GM21786 (cell line): ENCODE results near the gene DLX2.
A peak's percentile ranks its signal among the peaks of the same experiment; 100 is the strongest.

Source experiments
- ATAC-seq: cut with Tn5 transposase; IDR thresholded peaks from one replicate; pipeline ENCODE4 v1.9.1; 2021; ENCODE audit not compliant: unreplicated experiment

The DLX2 gene

DNA sequence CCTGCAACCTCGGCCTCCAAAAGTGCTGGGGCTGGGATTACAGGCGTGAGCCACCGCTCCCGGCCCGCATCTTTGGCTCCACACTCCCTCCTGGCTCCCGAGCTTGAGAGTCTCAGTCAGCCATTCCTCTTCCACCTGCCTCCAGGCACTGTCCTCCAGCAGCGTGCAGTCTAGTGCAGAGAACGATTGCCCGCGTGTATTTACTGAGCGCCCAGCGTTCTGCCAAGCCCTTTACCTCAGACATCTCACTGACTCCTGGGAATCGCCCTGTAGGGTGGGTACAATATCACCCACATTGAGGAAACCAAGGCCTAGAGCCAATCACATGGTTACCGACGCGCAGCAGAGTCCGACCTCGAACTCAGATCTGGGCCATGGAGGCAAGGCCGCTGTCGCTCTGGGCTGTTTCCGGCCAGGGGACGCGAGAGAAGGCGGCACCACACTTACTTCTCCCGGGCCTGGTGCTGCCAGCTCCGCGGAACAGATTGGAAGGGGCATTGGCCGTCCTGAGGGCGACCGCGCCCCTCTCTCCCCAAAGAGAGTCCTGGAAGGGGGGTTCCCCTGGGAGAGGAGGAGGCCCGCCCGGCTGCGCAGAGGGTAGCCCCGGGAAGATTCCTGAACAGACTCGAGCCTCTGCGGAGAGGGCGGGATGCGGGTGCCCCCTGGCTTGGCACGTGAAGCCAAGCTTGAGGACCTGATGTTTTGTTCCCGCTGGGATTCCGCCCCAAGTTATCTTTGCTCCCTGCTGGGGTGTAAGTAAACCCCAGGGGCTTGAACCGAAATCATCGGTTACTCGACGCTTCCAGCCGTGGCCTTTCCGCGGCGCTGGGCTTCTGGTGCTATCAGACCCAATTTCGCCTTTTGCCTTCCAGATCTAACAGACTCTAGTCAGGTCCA, 5.2 kb upstream of the DLX2 start:
- no peak for ATAC-seq

DNA sequence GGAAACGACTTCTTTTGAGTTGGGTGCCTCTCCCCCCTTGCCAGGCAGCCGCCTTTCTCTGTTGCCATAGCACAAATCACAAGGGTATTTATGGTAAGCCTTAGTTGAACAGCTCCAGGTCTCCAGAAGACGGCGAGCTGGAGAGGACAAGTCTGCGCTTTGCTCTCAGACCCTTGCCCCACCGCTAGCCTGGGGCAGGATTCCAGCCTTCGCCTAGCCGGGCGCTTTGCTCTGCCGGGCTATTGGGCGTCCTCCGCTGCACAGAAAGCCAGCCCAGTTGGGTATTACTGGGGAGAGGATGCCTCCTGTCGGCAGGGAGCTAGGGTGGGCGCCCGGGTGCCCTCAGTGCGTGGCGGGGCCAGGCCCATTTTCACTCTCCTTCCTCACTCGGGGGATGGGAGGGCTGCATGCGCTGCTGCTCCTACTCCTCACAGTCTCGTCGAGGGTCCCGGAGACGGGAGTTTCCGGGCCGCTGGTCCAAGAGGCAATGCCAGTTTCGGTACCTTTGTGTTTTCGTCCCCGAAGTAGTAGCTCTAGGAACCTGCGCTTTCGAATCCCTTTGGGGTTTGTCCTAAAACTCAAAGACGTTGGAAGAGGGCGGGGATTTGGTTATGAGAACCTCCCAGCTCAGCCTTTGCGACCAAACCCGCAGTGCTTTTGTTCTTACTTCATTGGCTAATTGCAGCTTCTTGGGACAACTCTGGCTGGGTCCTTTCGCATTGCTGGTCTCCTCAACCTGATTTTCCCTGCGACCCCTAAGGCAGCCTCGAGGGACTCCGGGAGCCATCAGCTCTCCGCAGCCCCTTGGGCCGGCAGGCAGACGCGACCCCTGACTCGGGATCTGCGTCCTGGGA, 3.6 kb upstream of the DLX2 start:
- ATAC-seq, result no peak

DNA sequence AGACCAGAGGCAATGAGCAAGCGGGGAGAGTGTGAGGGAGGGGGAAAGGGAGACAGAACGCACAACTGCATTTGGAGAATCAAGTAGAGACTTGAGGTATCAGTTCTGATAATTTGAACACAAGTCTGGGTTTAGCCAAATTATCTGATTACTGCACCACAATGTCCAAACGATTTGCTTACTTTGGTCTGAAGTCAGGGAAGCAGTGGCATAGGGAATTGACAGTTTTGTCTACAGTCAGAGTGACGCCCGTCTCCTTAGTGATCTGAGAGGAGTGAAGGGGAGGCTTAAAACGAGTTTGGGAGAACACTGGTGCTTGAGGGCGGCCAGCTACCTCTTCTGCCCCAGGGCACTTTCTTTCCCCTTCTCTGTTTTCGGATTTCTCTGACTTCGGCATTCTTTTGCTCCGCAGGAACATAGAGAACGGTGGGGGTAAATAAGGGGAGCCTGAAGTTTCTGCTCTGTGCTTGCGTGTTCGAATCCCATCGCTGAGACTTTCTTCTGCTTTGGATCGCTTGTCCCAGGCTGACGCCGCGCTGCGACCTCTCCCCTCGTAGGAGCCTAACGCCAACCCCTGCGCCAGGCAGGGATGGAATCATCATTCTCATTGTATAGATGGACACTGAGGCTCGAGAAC, 2.9 kb upstream of the DLX2 start:
- no peak for ATAC-seq

DNA sequence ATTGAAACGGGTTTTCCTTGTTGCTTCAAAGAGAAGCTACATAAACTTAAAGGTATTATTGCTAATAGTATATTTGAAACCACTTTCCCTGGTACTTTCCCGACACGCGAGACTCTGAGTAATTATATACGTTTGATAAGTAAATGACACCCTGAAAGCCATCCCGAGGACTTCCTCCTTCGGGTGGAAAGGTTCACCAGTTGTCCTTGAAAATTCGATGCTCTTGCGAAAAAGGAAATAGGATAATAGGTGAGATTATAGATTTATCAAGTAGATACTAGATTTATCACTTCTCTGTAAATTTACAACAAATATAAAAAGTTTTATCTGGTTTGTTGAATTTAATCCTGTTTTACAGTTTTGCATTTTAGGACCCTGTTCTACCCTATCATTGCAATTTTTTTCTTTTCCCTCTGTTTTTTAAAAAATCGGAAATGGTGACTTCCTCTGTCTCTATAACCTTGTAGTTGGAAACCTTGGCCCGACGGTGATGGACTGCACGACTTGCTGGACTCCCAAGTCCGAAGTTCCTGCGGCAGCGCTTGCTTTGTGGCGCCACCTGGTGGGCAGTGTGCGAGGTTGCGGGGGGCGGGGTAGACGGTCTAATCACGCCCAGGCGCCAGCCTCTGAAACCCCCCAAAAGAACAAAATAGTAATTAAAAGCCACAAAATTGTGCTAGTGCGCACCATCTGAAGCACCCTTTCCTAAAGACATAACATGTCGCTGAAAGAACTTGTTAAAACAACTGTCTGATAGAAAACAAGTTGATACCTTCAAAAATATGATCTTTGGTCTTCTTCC, 972 bp upstream of the DLX2 start:
- no peak for ATAC-seq

GRCh38 chr2:172101821-172102390, 794 bp downstream of the DLX2 start:
- peak; percentile 0 for ATAC-seq

- ATAC-seq, result no peak
Observed at GRCh38 chr2:172100935-172101820, 1.5 kb downstream of the DLX2 start.

- no peak for ATAC-seq
Observed at GRCh38 chr2:172100080-172100934, 2.4 kb downstream of the DLX2 start.

- ATAC-seq, result no peak
Observed at GRCh38 chr2:172099472-172100079, 3.1 kb downstream of the DLX2 start.

DNA sequence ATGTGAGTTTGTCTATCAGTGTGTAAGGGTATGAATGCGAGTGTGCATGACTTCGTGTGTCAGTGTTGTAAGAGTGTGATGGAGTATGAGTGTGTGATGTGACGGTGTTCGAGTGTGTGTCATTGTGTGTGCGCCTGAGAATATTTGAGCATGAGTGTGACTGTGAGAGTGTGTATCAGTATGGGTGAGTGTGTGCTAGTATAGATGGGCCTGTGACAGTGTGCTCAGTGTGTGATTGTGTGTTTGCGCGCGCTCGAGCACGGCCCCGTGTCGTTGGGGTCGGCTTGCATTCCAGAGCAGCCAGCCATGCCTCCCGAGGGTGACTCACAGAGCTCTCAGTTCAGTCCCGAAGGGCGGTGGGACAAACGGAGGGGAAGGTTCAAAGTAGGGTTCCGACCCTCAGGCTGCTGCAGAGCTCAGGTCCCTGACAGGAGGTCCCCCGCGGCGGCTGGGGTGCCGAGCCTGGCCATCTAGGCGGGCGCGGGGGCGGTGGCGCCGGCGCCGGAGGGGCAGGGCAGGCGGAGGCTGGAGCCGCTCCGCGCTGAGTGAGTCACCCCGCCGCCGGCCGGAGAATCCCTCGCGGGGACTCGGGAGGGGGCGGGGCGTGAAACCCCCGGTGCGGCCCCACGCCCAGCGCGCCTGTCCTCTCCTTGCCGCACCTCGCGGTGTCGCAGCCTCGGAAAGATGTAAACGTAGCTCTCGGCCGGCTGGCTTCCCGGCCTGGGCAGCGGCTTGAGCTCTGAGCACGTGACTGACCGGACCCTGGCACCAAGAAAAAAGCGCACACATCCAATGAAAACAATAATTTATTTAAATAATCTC, 3.8 kb downstream of the DLX2 start:
- ATAC-seq, result no peak

GRCh38 chr2:172098287-172098649, 4.4 kb downstream of the DLX2 start:
- no peak for ATAC-seq

DNA sequence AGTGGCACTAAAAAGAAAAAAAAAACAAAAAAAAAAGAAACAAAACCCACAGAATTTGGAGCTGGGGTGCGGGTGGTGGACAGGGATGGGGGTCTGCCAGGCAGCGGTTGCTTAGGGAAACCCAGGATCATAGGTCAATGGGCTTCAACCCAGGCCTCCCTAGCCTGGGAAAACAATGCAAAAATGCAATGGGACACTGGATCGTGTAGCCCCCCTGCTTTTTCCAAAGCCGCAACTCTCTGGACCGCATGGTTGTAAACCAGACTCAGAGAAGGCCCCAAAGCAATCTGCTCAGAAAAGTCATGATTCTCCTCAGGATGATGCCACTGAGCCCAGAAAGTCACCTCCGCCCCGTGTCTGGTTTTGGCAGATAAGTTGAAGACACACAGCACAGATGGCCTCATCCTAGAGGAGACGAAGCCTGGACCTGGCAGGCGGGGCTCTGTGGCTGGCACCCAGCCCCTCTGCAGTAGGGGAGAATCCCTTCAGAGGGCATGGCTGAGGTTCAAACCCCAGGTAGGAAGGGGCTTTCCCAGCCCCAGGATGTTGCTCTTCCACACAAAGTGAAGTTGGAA, 5.1 kb downstream of the DLX2 start:
- no peak for ATAC-seq

DNA sequence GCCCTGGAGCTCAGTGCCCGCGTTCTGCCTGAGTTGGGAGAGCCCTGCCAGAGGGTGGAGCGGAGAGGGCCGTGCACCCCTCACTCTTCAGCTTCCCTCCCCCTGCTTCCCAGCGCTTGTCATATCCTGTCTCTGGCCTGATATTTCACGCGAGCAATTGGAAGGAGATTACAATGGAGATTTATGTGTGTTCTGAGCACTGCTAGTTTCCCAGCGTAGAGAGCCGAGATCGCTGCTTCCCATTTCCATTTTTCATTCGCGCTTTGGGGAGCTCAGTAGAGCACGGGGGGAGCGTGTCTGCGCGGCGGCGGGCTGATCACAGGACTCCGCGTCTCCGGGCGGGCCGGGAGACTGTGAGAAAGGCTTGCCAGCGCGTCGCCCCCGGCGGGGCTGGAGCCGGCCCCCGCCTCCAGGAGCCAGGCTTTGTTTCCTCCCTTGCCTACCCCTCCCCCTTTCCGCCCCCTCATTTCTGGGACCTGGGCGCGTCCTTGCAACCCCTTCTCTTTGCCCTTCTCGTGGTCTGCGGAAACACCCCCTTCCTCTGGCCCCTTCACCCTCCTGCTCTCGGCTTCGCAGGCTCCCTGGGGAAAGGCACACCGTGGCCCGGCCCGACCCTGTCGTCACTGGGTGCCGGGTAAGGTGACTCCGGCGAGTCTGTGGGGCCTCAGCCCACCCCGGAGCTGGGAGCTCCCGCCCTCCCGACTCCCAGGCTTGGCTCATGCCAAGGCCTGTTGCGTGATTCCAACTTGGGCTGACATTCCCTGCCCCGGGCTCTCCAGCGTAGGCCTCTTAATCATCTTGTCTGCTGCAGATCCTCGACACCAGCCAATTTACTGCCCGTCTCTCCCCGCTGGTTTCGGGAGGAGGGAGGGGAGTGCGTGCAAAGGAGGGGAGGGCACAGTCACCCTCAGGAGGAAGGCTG, 5.8 kb downstream of the DLX2 start:
- ATAC-seq, result no peak

GRCh38 chr2:172095905-172096625, 6.6 kb downstream of the DLX2 start:
- ATAC-seq, result no peak

- ATAC-seq, result peak; percentile 40
Observed at GRCh38 chr2:172095146-172095904, 7.4 kb downstream of the DLX2 start.
